Endothelial cell (in vitro differentiated cells): ENCODE results near the gene COG7. TPM values are rescaled to one million over a fixed set of nuclear protein-coding genes. Genes with fewer than 3 reads are reported as not detected.
A peak's percentile ranks its signal among the peaks of the same experiment; 100 is the strongest.

Experiments
- DNase-seq: peaks from one replicate; pipeline ENCODE4 v3.0.0; 2021; ENCODE audit warnings: low spot score
- H3K27ac Mint-ChIP-seq: one replicate; pipeline ENCODE4 v1.8.0; 2021; ENCODE audit warnings: mixed read lengths, inconsistent platforms; ENCODE audit not compliant: unreplicated experiment
- H3K27me3 Mint-ChIP-seq: one replicate; pipeline ENCODE4 v1.8.0; 2021; ENCODE audit warnings: mild to moderate bottlenecking, moderate library complexity, mixed read lengths, inconsistent platforms; ENCODE audit not compliant: unreplicated experiment
- H3K36me3 Mint-ChIP-seq: one replicate; pipeline ENCODE4 v1.8.0; 2021; ENCODE audit warnings: mild to moderate bottlenecking, low read depth, mixed read lengths, inconsistent platforms; ENCODE audit not compliant: unreplicated experiment
- H3K4me1 Mint-ChIP-seq: one replicate; pipeline ENCODE4 v1.8.0; 2021; ENCODE audit warnings: mild to moderate bottlenecking, mixed read lengths, inconsistent platforms; ENCODE audit not compliant: unreplicated experiment
- H3K4me3 Mint-ChIP-seq: one replicate; pipeline ENCODE4 v1.8.0; 2021; ENCODE audit warnings: mild to moderate bottlenecking, mixed read lengths, inconsistent platforms; ENCODE audit not compliant: unreplicated experiment
- H3K9me3 Mint-ChIP-seq: one replicate; pipeline ENCODE4 v1.8.0; 2021; ENCODE audit warnings: mixed read lengths, inconsistent platforms; ENCODE audit not compliant: unreplicated experiment
- total RNA-seq: library from RNA; stranded (reverse); fragmentation: NEBNext Ultra II Directional; extraction: Animal tissue kit (Norgen Biotek cat#: 25700); gene quantifications from one replicate; pipeline ENCODE4 v1.2.1, GENCODE V29; 2021; ENCODE audit not compliant: unreplicated experiment
- TF ChIP-seq, protein P1 (sequence below): fragments of 200-600 bp; sonication (generic); IDR thresholded peaks from one replicate; pipeline ENCODE4 v1.5.0; 2021; ENCODE audit warnings: antibody characterized with exemption; ENCODE audit not compliant: unreplicated experiment

The COG7 gene
- total RNA-seq, 1 donor from 2014 or later = 10.1 TPM

DNA sequence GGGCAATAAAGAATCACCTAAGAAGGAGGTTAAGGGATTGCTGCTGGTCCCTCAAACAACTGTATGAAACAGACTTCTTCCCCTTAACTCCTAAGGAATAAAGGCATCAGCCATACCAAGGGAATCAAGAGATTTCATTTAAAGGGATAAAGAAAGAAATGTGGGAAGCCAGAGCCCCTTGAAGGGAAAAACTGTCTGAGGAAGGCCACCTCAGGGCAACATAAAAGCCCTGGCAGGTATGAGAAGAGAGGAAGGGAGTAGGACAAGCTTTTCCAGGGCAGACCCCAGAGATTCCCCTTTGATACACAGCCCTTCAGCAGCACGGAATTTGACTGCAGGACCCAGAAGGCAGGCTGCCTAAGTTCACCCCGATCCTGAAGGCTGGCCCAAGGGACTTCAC lies 43.5 kb downstream of the COG7 start:
- H3K27ac Mint-ChIP-seq = no peak overlapping the region
- no peaks in the 10 kb centered on the region for H3K4me1 Mint-ChIP-seq
- H3K9me3 Mint-ChIP-seq = no peaks in the 10 kb centered on the region
- peaks cover 23% of the 10 kb centered on the region for H3K36me3 Mint-ChIP-seq
- DNase-seq = no peak
- H3K27me3 Mint-ChIP-seq = no peaks in the 10 kb centered on the region
- no peak overlapping the region for H3K4me3 Mint-ChIP-seq
- TF ChIP-seq, protein P1, sequence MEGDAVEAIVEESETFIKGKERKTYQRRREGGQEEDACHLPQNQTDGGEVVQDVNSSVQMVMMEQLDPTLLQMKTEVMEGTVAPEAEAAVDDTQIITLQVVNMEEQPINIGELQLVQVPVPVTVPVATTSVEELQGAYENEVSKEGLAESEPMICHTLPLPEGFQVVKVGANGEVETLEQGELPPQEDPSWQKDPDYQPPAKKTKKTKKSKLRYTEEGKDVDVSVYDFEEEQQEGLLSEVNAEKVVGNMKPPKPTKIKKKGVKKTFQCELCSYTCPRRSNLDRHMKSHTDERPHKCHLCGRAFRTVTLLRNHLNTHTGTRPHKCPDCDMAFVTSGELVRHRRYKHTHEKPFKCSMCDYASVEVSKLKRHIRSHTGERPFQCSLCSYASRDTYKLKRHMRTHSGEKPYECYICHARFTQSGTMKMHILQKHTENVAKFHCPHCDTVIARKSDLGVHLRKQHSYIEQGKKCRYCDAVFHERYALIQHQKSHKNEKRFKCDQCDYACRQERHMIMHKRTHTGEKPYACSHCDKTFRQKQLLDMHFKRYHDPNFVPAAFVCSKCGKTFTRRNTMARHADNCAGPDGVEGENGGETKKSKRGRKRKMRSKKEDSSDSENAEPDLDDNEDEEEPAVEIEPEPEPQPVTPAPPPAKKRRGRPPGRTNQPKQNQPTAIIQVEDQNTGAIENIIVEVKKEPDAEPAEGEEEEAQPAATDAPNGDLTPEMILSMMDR = no peak

DNA sequence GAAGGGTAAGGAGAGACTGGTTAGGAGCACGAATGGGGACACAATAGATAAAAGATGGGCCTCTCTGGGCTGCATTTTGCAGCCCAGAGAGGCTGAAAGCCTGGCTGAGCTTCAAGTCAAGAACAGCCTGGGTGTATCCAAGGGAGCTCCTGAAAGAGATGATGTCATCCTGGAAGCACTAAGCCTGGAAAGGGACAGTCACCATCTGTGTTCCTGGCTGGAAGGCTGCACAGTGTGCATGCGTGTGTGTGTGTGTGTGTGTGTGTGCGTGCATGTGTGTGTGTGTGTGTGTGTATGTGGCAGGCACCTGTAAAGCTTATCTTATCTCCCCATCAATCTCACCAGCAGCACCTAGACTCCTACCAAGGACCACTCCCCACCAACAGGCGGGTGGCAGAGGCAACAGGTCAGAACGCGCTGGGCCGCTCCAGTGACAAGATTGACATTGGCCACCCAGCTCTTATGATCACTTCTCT lies 44.1 kb downstream of the COG7 start:
- no peaks in the 10 kb centered on the region for H3K9me3 Mint-ChIP-seq
- TF ChIP-seq, protein P1 = no peak
- peaks cover 23% of the 10 kb centered on the region for H3K36me3 Mint-ChIP-seq
- H3K27me3 Mint-ChIP-seq = no peaks in the 10 kb centered on the region
- no peak overlapping the region for H3K4me3 Mint-ChIP-seq
- no peak for DNase-seq
- no peaks in the 10 kb centered on the region for H3K4me1 Mint-ChIP-seq
- no peak overlapping the region for H3K27ac Mint-ChIP-seq

DNA sequence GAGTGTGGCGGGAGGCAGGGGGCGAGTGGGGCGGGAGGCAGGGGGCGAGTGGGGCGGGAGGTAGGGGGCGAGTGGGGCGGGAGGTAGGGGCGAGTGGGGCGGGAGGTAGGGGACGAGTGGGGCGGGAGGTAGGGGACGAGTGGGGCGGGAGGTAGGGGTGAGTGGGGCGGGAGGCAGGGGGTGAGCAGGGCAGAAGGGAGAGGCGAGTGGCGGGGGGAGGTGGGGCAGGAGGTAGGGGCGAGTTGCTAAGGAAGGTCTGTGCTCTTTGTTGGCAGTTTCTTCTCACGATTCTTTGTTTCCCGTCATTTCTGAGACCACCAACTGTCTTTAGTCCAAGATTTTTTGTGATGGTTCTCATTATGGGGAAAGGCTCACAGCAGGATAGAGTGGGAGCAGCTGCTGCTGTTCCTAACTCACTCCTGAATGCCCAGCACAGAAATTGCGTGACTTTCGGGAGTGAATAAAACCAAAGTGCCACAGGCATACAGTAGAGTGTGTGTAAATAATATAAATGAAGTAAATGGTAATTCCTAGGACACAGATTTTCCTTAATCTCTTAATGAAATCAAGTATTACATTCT lies 44.7 kb downstream of the COG7 start:
- DNase-seq = no peak
- Mint-ChIP-seq H3K4me3 (no peak overlapping the region), H3K27me3 (no peaks in the 10 kb centered on the region), H3K9me3 (no peaks in the 10 kb centered on the region), H3K27ac (no peak overlapping the region), H3K36me3 (peaks cover 19% of the 10 kb centered on the region), H3K4me1 (no peaks in the 10 kb centered on the region)
- TF ChIP-seq, protein P1 = no peak

DNA sequence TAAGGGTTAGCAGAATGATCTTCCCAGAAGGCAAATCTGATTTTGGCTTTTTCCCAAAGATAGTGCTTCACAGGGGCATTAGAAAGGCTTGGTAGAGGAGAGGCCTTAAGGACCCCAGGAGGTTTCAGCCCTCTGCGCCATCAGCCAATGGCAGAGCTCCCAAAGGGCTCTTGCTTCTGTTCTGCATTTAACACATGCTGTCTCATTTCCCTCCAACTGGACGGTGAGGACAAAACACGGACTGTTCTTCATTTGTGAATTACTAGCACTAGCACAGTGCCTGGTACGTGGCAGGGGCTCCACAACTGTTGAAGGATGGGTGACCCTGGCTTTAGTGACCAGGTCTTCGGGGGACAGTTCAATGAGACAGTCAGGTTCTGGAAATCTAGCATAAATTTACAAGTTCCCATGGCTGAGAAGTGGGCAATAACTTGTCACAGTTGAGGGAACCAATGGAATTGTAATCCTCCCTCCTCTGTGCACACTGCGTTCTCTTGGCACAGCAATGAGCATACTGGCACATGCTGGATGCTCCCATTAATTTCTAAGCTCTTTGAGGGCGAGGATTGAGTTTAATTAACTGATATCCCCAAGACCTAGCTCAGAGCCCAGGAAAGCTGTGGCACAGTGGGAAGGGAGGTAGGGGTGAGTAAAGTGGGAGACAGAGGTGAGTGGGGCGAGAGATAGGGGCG lies 45.4 kb downstream of the COG7 start:
- no peaks in the 10 kb centered on the region for H3K27me3 Mint-ChIP-seq
- no peak for DNase-seq
- peaks cover 19% of the 10 kb centered on the region for H3K36me3 Mint-ChIP-seq
- no peak overlapping the region for H3K27ac Mint-ChIP-seq
- TF ChIP-seq, protein P1 = no peak
- no peaks in the 10 kb centered on the region for H3K4me1 Mint-ChIP-seq
- H3K9me3 Mint-ChIP-seq = no peaks in the 10 kb centered on the region
- H3K4me3 Mint-ChIP-seq = no peak overlapping the region

DNA sequence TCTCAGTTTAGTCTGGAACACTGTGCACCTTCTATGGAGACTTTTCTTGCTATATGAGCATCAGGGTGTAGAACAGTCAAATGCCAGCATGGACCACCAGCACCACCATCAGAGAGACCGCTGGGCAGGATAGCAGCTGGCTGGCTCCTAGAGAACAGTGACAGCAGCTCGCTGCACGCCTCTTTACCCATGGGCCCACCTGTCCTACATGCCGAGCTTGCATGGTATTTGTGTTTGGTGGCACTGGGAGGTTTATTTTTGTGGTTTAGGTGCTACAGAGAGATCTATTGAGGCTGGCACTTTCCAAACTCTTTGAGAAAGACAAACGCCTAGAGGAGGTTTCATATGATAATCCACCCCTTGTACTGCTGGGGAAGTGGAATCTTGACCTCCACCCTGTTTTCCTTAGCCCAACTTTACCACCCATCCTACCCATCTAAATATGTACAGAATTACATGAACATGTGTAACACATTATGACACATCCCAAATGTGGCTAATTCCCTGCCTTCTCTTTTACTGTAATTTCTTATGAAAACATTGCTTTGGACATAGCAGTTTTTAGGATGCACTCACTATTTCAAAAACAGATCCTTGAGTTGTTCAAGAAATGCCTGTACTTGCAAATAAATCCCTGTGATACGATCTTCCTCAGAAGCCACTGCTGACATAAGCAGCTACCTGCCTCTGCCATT lies 46.3 kb downstream of the COG7 start:
- Mint-ChIP-seq H3K4me3 (no peak overlapping the region), H3K36me3 (peaks cover 22% of the 10 kb centered on the region), H3K27ac (peak overlapping the region; percentile 45), H3K27me3 (no peaks in the 10 kb centered on the region), H3K9me3 (no peaks in the 10 kb centered on the region), H3K4me1 (no peaks in the 10 kb centered on the region)
- TF ChIP-seq, protein P1 = no peak
- DNase-seq = no peak
